Measurements from ENCODE around the gene VBP1.
"Not testable (repeated sequence)": the region's sequence is repeated elsewhere in the genome, so short reads cannot be mapped to it uniquely, and the experiment has no call there.

Gene VBP1

DNA sequence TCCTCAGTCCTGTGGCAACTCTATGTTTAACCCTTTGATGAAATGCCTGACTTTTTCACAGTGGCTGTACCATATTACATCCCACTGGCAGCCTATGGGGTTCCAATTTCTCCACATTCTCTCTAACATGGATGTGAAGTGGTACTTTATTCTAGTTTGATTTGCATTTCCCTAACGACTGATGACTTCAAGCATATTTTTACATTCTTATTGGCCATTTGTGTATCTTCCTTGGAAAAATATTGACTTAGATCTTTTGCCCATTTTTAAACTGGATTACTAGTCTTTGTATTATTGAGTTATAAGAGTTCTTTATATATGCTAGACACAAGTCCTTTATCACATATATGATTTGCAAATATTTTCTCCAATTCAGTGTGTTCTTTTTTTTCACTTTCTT, 50.2 kb downstream of the VBP1 start:
- DNase-seq = no peak

GRCh38 chrX:155267995-155268394, 51.7 kb downstream of the VBP1 start:
- DNase-seq = not testable (repeated sequence)

- no peak for DNase-seq
Observed at GRCh38 chrX:155270969-155271368, 54.7 kb downstream of the VBP1 start.

- DNase-seq = no peak
Observed at GRCh38 chrX:155279873-155280272, 63.6 kb downstream of the VBP1 start.

All from kidney glomerular epithelial cell (primary cell).